Activated CD4-positive, alpha-beta T cell treated with anti-CD3 and anti-CD28 coated beads, Interleukin-2, amount 10 ng/mL, durations not matched to agents 7 days and 5 days (primary cell): ENCODE results near the gene S100A4. TPM values are rescaled to one million over a fixed set of nuclear protein-coding genes. Genes with fewer than 3 reads are reported as not detected.

Experiments
- CTCF ChIA-PET: fragments of 350-600 bp; sonication (Branson Sonifier 250); formaldehyde crosslinking; loops from one replicate; lab custom pipeline; 2021; ENCODE audit warnings: antibody characterized with exemption; lab: Charles Lee
- POLR2A ChIA-PET: fragments of 350-600 bp; sonication (Branson Sonifier 250); formaldehyde crosslinking; loops from one replicate; lab custom pipeline; 2021; ENCODE audit warnings: antibody characterized with exemption; lab: Charles Lee
- DNase-seq: peaks from one replicate; pipeline ENCODE4 v3.0.0-alpha.2; 2020
- H3K27ac Mint-ChIP-seq: one replicate; pipeline ENCODE4 v1.8.0; 2021; ENCODE audit warnings: mild to moderate bottlenecking, moderate library complexity, mixed read lengths
- H3K27me3 Mint-ChIP-seq: one replicate; pipeline ENCODE4 v1.8.0; 2021; ENCODE audit warnings: mixed read lengths
- H3K36me3 Mint-ChIP-seq: one replicate; pipeline ENCODE4 v1.8.0; 2021; ENCODE audit warnings: low read depth, mixed read lengths
- H3K4me1 Mint-ChIP-seq: one replicate; pipeline ENCODE4 v1.8.0; 2021; ENCODE audit warnings: mixed read lengths
- H3K4me3 Mint-ChIP-seq: one replicate; pipeline ENCODE4 v1.8.0; 2021; ENCODE audit warnings: mild to moderate bottlenecking, moderate library complexity, mixed read lengths
- H3K9me3 Mint-ChIP-seq: one replicate; pipeline ENCODE4 v1.8.0; 2021; ENCODE audit warnings: mixed read lengths
- total RNA-seq, 2 experiments: library from RNA; stranded (reverse); gene quantifications; one replicate each; pipeline ENCODE4 v1.2.3, GENCODE V29; 2021

Gene S100A4
- total RNA-seq, 2 experiments from 2014 or later: 678 to 905 TPM

DNA sequence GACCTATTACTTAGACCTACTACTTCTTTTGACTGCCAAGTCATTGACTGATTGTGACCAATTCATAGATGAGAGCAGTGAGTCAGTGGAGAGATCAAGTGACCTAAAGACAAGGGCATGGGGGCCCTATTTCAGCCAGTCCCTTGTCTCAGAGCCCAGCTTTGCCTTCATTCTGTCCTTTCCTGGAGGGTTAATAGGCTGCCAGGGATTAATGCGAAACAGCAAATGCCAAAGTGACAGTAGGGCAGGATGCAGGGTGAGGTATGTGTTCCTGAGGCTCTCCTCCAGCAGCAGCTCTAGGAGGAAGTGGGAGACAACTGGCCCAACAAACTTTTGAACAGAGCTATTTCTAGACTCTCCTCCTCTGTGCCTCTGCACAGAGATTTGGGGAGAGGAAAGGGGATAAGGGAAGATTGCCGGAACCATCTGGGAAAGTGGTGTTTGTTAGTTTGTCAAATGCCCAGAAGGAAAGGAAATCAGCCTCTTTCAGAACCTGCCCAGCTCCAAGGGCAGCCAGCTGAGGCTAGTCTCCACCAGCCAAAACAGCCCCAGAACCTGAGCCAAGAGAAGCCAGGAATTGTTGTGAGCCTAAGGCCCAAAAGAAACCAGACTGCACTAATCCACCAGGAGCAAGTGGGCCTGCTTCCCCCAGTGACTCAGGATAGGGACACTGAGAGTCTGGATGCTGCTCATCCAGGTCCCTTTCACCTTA, 8.4 kb upstream of the S100A4 start:
- ChIA-PET POLR2A (interaction anchor here (0.6 to 0.7 kb wide), 2 partner anchors 9 to 74 kb away, joined by 3 read pairs; partner anchors contain the start of gene S100A1), CTCF (interaction anchor here (0.6 to 3.6 kb wide), 8 partner anchors 9 to 369 kb away, joined by 3 to 16 read pairs (median 4); partner anchors contain the start of genes GATAD2B, S100A2, S100A4 and S100A5)
- H3K27ac Mint-ChIP-seq: no peak overlapping the region
- H3K4me1 Mint-ChIP-seq: peaks cover 9% of the 10 kb centered on the region
- H3K36me3 Mint-ChIP-seq: no peaks in the 10 kb centered on the region
- H3K4me3 Mint-ChIP-seq: no peak overlapping the region
- no peak for DNase-seq
- H3K9me3 Mint-ChIP-seq: no peaks in the 10 kb centered on the region
- H3K27me3 Mint-ChIP-seq: no peaks in the 10 kb centered on the region

DNA sequence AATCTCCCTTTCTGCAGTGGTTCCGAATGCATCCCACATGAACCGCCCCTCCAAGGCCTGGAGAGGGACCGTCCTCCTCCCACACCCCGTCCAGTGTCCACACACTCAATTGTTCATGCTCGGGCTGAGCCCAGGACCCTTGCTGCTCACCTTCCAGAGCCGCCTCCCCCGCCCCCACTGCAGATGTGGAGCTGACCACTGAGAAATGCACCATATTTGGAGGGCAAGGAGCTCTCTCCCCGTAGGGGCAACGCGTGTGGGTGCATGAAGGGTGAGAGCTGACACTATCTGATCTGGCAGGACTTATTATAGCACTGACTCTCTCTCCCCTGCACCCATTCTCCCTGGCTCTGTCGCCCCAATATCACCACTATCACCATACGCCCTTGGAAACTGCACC, 7.5 kb upstream of the S100A4 start:
- no peak for DNase-seq
- POLR2A ChIA-PET: no interaction called here
- H3K4me3 Mint-ChIP-seq: no peak overlapping the region
- H3K4me1 Mint-ChIP-seq: peaks cover 17% of the 10 kb centered on the region
- H3K27me3 Mint-ChIP-seq: no peaks in the 10 kb centered on the region
- no peaks in the 10 kb centered on the region for H3K36me3 Mint-ChIP-seq
- CTCF ChIA-PET: interaction anchor here (1.1 to 3.6 kb wide), 6 partner anchors 8 to 43 kb away, joined by 3 to 16 read pairs (median 4); partner anchors contain the start of genes S100A2, S100A4, S100A5 and S100A6
- H3K27ac Mint-ChIP-seq: no peak overlapping the region
- no peaks in the 10 kb centered on the region for H3K9me3 Mint-ChIP-seq

DNA sequence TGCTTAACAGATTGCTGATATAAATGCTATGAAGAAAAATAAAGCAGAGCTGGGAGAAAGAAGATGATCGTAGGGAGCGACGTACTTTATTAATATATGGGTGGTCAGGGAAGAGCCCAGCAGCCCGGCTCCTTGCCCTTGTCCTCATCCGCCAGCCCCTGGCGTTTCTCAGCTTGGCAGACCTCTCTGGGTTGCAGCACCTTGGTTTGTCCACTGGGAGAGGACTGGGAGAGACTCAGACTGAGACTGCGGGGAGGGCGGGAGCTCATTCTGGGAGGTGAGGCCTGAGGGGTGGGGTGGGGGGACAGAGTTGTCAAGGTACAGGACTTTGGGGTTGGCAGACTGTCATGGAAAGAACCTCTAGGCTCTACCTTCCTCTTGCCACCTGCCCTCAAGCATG, 6.7 kb upstream of the S100A4 start:
- H3K4me3 Mint-ChIP-seq: no peak overlapping the region
- peaks cover 23% of the 10 kb centered on the region for H3K4me1 Mint-ChIP-seq
- H3K27me3 Mint-ChIP-seq: no peaks in the 10 kb centered on the region
- no peaks in the 10 kb centered on the region for H3K9me3 Mint-ChIP-seq
- H3K27ac Mint-ChIP-seq: no peak overlapping the region
- ChIA-PET POLR2A (no interaction called here), CTCF (interaction anchor here (1.1 to 4.7 kb wide), 4 partner anchors 8 to 43 kb away, joined by 3 to 24 read pairs (median 16); partner anchors contain the start of genes S100A2 and S100A6)
- no peak for DNase-seq
- H3K36me3 Mint-ChIP-seq: no peaks in the 10 kb centered on the region

DNA sequence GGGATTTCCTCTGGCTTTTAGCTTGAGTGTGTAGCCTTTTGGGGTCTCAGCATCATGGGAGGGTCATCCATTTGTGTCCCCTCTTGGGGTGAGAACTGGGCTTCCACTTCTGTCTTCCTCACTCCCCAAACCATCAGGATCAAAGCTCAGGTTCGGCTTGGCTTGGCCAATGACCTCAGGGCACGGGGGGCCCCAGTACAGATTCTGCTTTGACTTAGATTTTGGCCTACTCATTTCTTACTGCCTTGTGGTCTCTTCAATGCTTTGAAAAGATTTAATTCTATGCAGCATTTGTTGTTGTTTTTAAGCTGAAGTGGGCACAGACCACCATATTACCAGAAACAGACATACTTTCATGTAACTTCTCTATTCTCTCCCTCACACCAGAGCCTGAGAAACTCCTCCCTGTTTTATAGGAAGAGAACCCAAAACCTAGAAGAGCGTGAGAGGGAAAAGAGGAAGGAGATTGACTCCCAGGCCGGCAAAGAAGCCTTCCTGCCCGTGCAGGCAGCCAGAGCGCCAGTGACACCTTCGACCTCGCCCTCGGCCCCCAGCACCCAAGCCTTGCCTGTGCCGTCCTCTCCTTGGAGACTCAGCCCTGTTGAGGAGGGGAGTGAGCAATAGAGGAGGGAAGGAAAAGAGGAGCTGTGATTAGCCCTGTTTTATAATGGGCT, 5.4 kb upstream of the S100A4 start:
- Mint-ChIP-seq H3K36me3 (no peaks in the 10 kb centered on the region), H3K27ac (no peak overlapping the region), H3K4me1 (peaks cover 37% of the 10 kb centered on the region), H3K27me3 (no peaks in the 10 kb centered on the region), H3K9me3 (no peaks in the 10 kb centered on the region), H3K4me3 (no peak overlapping the region)
- no peak for DNase-seq
- POLR2A ChIA-PET: no interaction called here
- CTCF ChIA-PET: interaction anchor here (0.8 to 4.7 kb wide), 9 partner anchors 10 to 40 kb away, joined by 3 to 24 read pairs (median 6); partner anchors contain the start of genes S100A2, S100A5 and S100A6

DNA sequence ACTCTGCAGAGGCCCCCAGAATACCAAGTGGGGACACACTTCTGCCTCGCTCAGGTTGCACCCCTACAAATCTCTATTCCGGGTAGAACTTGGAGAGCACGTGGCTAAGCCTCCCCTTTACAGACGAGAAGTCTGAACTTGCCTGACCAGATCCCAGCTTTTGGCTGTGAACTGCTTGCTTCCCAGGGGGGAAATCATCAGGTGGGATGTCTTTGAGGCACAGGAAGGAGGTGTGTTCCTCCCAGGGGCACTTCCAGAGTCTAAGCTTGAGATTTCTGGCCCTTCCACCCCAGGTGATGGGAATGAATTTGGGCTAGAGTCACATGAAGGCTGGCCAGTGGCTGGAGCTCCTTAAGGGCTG, 4.8 kb upstream of the S100A4 start:
- DNase-seq: no peak
- CTCF ChIA-PET: interaction anchor here (1.6 to 4.7 kb wide), 5 partner anchors 10 to 20 kb away, joined by 4 to 24 read pairs (median 17); partner anchors contain the start of genes S100A5 and S100A6
- Mint-ChIP-seq H3K27ac (no peak overlapping the region), H3K4me1 (peaks cover 43% of the 10 kb centered on the region), H3K9me3 (no peaks in the 10 kb centered on the region), H3K36me3 (peaks cover 2% of the 10 kb centered on the region), H3K4me3 (no peak overlapping the region), H3K27me3 (no peaks in the 10 kb centered on the region)
- POLR2A ChIA-PET: no interaction called here

DNA sequence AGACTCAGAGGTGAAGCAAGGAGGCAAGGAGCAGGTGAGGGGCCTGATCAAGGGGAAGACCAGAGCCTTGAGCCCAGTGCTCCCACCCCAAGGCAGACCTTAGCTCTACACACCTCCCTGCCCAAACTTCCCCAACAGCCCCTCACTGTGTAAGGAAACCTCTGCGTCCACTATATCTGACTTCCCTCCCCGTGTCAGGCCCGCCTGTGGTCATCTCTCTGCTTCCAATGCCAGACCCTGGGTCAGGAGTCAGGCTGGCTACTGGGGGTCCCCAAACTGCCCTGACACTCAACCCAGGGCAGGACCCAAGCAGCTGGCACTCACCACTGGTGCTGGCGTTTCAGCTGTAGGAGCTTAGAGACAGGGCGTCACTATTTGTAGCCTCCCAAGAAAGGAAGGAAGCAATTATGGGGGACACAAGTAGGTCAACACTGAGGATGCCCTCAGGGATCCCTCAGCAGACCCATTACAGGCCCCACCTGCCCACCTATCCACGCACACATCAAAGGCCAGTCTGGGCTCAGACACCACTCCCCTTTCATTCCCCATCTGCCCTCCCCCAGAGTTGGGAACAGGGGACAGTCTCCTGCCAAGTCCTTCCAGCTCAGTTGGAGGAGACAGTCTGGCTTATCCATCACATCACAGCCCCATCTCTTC, 4.3 kb upstream of the S100A4 start:
- POLR2A ChIA-PET: no interaction called here
- no peak for DNase-seq
- Mint-ChIP-seq H3K4me3 (no peak overlapping the region), H3K27me3 (no peaks in the 10 kb centered on the region), H3K36me3 (peaks cover 7% of the 10 kb centered on the region), H3K9me3 (no peaks in the 10 kb centered on the region), H3K4me1 (peaks cover 48% of the 10 kb centered on the region), H3K27ac (no peak overlapping the region)
- CTCF ChIA-PET: interaction anchor here (2.8 to 4.7 kb wide), 3 partner anchors 11 to 18 kb away, joined by 17 to 24 read pairs (median 17); partner anchors contain the start of gene S100A6

DNA sequence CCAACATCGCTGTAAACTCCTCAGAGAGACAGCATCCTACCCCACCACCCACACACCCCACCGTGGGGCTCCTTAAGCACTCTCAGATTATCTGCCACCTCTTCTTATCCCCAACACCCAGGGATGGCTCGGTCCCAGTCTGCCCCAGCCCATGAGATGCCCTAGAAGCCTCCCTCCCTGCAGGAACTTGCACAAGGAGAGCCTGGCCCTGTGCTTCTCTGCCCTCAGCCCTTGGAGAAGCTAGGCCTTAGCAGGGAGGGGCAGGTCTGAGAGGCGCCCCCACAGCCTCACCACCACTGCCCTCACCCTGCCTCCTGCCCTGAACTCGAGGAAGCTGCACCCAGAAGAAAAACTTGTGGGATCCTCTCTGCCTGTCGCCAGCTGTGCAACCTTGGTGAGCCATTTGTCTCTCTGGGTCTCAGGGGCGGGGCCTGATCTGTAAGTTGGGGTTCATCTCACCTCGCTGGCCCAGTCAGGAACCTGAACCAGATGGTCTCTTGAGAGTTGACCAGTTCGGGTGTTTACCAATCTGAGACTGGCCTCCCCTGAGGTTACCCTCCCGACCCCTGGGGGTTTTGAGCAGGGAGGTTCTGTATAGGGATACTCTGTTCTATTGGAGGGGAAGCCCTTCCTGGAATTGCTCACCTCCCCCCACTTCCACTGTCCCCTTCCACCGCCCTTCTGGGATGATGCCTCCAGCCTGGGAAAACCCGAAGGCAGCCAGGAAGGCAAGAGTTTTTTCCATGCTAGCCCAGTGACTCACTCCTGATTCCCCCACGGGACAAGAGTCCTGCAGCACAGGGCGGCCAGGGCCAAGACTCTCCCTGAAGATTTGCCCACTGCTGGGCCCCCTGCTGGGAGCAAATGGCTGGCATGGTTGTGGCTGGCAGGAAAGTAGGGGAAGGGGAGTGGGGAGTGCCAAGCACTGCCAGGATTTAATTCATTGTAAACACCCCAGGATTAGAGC, 3.4 kb upstream of the S100A4 start, which contains the start of gene S100A3:
TSS of gene S100A3 (minus strand) at position 537 of the 967 bp plus-strand sequence. CDS start 773 bp downstream, outside the sequence.
- Mint-ChIP-seq H3K9me3 (no peaks in the 10 kb centered on the region), H3K36me3 (peaks cover 16% of the 10 kb centered on the region), H3K27me3 (no peaks in the 10 kb centered on the region), H3K4me1 (peaks cover 54% of the 10 kb centered on the region), H3K4me3 (no peak within 1 kb of the TSS), H3K27ac (peak within 1 kb of the TSS; percentile 6)
- no peak for DNase-seq
- ChIA-PET CTCF (interaction anchor here (4.2 to 4.7 kb wide), 2 partner anchors 12 to 19 kb away, joined by 17 to 24 read pairs; no protein-coding TSS in a partner anchor), POLR2A (no interaction called here)

DNA sequence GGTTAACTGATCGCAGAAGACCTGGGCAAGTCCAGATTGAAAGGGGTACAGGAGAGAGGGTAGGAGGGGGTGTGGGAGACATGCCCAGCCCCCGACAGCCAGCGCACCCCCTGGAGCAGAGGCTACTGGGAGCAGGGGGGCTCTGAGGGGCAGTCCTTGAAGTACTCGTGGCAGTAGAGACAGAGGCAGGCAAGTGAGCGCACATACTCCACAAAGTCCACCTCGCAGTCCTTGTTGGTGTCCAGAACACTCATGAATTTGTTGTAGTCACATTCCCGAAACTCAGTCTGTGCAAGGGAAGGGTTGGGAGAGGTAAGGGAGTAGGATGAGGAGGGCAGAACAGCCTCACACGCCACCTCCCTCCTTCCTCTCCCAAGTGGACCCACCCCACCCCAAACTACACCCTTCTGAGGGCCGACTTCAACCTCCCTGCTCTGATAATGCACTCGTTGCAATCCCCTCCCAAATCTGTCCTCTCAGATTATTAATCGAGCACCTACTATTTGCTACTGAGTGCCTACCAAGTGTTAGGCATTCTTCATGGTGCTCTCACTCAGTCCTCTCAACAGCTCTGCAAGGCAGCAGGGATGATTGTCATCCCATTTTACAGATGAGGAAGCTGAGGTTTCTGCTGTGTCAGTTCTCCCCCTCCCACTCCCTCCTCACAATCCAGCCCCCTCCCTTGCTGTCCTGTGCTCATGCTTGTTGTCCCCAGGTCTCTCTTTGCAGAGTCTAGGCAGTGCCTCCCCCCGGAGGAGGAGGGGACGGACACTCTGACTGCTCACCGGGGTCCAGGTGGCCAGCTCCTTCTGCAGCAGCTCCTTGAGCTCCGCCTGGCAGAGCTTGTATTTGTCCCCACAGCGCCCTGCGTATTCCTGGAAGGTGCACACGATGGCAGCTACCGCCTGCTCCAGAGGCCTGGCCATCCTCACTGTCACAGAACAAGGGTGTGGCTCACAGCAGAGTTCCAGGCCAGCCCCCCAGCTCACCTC, 2.2 kb upstream of the S100A4 start:
- Mint-ChIP-seq H3K4me1 (peaks cover 60% of the 10 kb centered on the region), H3K27ac (peak overlapping the region; percentile 51), H3K27me3 (no peaks in the 10 kb centered on the region), H3K9me3 (no peaks in the 10 kb centered on the region), H3K4me3 (no peak overlapping the region), H3K36me3 (peaks cover 27% of the 10 kb centered on the region)
- ChIA-PET POLR2A (no interaction called here), CTCF (interaction anchor here (4.2 to 4.7 kb wide), 3 partner anchors 13 to 20 kb away, joined by 17 to 56 read pairs (median 24); partner anchors contain the start of gene S100A6)
- DNase-seq: no peak

DNA sequence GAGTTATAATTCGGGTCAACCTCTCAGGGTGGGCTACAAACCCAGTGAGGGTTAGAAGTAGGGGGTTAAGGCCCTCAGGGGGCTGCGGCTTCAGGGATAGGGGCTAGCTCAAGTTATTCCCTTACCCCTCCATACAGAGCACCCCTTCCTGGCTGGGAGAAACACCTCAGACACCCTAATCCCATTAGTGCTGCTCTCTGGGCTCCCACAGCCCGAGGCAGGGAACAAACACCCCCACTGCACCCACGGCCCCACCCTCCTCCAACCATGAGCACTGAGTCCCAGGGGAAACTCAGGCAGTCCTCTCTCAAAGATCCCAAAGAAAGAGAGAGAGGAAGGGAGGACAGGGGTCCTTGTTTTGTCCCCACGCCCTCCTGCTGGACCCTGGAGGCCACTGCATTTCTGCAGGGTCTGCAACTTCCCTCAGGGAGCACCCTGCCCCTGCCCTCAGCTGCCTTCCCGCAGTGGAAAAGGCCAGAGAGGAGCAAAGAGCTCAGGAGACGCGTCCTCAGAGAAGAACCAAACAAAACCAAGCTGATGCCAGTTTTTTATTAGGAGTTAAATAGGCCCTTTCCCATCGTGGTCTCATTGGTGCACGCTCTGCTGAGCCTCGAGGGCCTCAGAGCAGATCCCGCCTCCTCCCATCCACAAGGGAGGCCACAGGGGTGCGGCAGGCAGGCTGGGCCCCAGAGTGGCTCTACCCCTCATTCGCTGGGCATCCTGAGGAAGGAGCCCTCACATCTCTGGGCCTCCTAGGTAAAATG, 1.4 kb upstream of the S100A4 start:
- no peaks in the 10 kb centered on the region for H3K9me3 Mint-ChIP-seq
- CTCF ChIA-PET: interaction anchor here (1.2 to 4.6 kb wide), 3 partner anchors 9 to 22 kb away, joined by 3 to 56 read pairs (median 13); partner anchors contain the start of gene S100A6
- no peak for DNase-seq
- H3K4me1 Mint-ChIP-seq: peaks cover 69% of the 10 kb centered on the region
- H3K4me3 Mint-ChIP-seq: peak overlapping the region; percentile 91
- POLR2A ChIA-PET: no interaction called here
- H3K27me3 Mint-ChIP-seq: no peaks in the 10 kb centered on the region
- H3K27ac Mint-ChIP-seq: peak overlapping the region; percentile 98
- peaks cover 32% of the 10 kb centered on the region for H3K36me3 Mint-ChIP-seq

DNA sequence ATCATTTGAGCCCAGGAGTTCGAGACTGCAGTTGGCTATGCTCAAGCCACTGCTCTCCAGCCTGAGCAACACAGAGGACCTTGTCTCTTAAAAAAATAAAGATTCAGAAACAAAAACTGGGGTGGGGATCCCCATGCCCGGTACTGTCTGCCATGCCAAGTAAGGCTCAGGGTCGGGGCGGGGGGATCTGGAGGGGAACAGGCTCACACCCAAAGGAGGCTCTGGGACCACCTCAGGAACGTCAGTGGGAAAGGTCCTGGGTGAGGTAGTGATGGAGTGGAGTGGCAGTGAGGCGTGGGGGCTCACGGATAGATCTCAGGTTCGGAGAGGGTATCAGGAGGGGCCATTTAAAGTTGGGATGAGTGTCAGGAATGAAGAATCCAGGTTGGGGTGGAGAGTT, 765 bp upstream of the S100A4 start:
- peaks cover 75% of the 10 kb centered on the region for H3K4me1 Mint-ChIP-seq

More for the DNA sequence above, 765 bp upstream of the S100A4 start:
- Mint-ChIP-seq H3K9me3 (no peaks in the 10 kb centered on the region), H3K27ac (peak overlapping the region; percentile 98), H3K36me3 (peaks cover 35% of the 10 kb centered on the region), H3K27me3 (no peaks in the 10 kb centered on the region), H3K4me3 (peak overlapping the region; percentile 91)
- DNase-seq: no peak
- CTCF ChIA-PET: interaction anchor here (0.8 to 4.6 kb wide), 7 partner anchors 8 to 35 kb away, joined by 3 to 56 read pairs (median 6); partner anchors contain the start of genes S100A2 and S100A6
- POLR2A ChIA-PET: interaction anchor here (1.9 kb wide), 1 partner anchor 10 kb away, joined by 6 read pairs; the partner anchor contains the start of gene S100A6
